ENCODE results near the gene LUC7L3.
A peak's percentile ranks its signal among the peaks of the same experiment; 100 is the strongest.

Gene LUC7L3

GRCh38 chr17:50771991-50772785 lies 52.8 kb downstream of the LUC7L3 start:
- no peaks in the 10 kb centered on the region for H3K9me3 Mint-ChIP-seq
- no peak overlapping the region for H3K4me3 Mint-ChIP-seq
- no peaks in the 10 kb centered on the region for H3K36me3 Mint-ChIP-seq (ENCODE audit: low read depth)
- no peaks in the 10 kb centered on the region for H3K27me3 Mint-ChIP-seq
- peaks cover 7% of the 10 kb centered on the region for H3K4me1 Mint-ChIP-seq (ENCODE audit: low read depth)
- no peak overlapping the region for H3K27ac Mint-ChIP-seq

- H3K27ac Mint-ChIP-seq = no peak overlapping the region
- no peaks in the 10 kb centered on the region for H3K27me3 Mint-ChIP-seq
- peaks cover 8% of the 10 kb centered on the region for H3K4me1 Mint-ChIP-seq (ENCODE audit: low read depth)
- H3K9me3 Mint-ChIP-seq = no peaks in the 10 kb centered on the region
- no peaks in the 10 kb centered on the region for H3K36me3 Mint-ChIP-seq (ENCODE audit: low read depth)
- no peak overlapping the region for H3K4me3 Mint-ChIP-seq
These were observed 54.9 kb downstream of the LUC7L3 start for GRCh38 chr17:50774225-50774803.

DNA sequence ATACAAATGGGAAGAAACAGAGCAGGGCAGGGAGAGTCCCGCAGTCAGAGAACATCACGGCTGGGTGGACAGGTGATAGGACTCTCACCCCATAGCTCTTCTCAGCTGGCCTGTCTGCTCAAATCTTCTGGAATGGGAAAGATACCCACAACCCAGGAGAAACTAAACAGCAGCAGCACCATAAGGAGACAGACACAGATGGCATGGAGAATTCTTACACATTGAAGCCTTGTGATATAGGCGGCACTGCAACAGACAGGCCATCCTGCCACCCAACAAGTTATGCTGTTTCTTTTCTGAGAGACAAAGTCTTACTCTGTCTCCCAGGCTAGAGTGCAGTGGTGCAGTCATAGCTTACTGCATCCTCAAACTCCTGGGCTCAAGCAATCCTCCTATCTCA lies 56.5 kb downstream of the LUC7L3 start:
- Mint-ChIP-seq H3K36me3 (ENCODE audit: low read depth) (no peaks in the 10 kb centered on the region), H3K27me3 (no peaks in the 10 kb centered on the region), H3K4me1 (ENCODE audit: low read depth) (peaks cover 19% of the 10 kb centered on the region)

GRCh38 chr17:50778471-50778870 lies 59.1 kb downstream of the LUC7L3 start:
- Mint-ChIP-seq H3K36me3 (ENCODE audit: low read depth) (no peaks in the 10 kb centered on the region), H3K27ac (no peak overlapping the region), H3K4me3 (no peak overlapping the region), H3K9me3 (no peaks in the 10 kb centered on the region), H3K4me1 (ENCODE audit: low read depth) (peaks cover 20% of the 10 kb centered on the region), H3K27me3 (peaks cover 4% of the 10 kb centered on the region)

More for the DNA sequence above, 56.5 kb downstream of the LUC7L3 start:
- Mint-ChIP-seq H3K27ac (no peak overlapping the region), H3K4me3 (no peak overlapping the region), H3K9me3 (no peaks in the 10 kb centered on the region)

DNA sequence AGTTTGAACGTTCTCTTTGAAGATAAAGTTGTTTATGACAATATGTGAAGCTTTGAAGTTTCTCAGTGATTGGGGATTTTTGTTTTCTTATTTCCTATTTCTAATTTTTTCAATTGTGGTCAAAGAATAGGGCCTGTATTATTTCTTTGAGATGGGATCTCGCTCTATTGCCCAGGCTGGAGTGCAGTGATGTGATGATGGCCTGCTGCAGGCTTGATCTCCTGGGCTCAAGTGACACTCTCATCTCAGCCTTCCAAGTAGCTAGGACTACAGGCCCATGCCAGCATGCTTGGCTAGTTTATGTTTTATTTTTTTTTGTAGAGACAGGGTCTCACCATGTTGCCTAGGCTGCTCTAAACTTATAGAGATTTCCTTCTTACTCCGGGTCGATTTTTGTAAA lies 59.6 kb downstream of the LUC7L3 start:
- H3K27me3 Mint-ChIP-seq = peaks cover 4% of the 10 kb centered on the region
- no peaks in the 10 kb centered on the region for H3K36me3 Mint-ChIP-seq (ENCODE audit: low read depth)
- H3K4me1 Mint-ChIP-seq (ENCODE audit: low read depth) = peaks cover 20% of the 10 kb centered on the region
- no peak overlapping the region for H3K27ac Mint-ChIP-seq
- no peaks in the 10 kb centered on the region for H3K9me3 Mint-ChIP-seq
- H3K4me3 Mint-ChIP-seq = no peak overlapping the region

DNA sequence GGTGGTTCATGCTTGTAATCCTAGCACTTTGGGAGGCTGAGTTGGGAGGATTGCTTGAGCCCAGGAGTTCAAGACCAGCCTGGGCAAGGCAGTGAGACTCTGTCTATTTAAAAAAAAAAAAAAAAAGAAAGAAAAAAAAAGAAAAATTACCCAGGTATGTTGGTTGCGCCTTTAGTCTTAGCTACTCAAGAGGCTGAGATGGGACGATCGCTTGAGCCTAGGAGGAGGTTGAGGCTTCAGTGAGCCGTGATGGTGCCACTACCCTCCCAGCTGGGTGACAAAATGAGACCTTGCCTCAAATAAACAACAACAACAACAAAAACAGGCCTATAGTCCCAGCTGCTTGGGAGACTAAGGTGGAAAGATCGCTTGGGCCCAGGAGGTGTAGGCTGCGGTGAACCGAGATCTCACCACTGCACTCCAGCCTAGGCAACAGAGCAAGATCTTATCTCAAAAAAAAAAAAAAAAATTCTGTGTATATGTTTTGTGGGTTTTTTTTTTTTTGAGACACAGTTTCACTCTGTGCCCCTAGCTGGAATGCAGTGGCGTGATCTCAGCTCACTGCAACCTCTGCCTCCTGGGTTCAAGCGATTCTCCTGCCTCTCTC lies 60.4 kb downstream of the LUC7L3 start:
- H3K4me3 Mint-ChIP-seq = no peak overlapping the region
- H3K36me3 Mint-ChIP-seq (ENCODE audit: low read depth) = no peaks in the 10 kb centered on the region
- H3K9me3 Mint-ChIP-seq = no peaks in the 10 kb centered on the region
- H3K4me1 Mint-ChIP-seq (ENCODE audit: low read depth) = peaks cover 20% of the 10 kb centered on the region
- H3K27ac Mint-ChIP-seq = no peak overlapping the region
- peaks cover 4% of the 10 kb centered on the region for H3K27me3 Mint-ChIP-seq

DNA sequence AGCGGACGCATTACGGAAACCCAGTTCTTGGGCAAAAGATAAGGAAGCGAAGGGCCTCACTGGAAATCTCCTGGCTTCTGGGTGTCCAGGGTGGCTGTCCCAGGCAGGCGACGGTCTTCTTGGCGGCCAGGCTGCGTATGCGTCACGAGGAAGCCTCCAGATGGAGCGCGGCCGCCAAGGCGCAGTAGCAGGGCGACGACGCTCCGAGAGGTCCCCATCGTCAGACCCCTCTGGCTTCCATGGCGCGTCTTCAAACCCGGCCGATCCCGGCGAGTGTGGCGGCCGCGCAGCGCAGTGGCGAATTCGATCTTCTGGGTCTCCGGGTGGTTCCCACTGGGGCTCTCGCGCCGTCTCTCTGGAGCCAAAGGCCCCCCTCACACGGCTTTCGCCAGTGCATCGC lies 61.8 kb downstream of the LUC7L3 start:
- H3K4me1 Mint-ChIP-seq (ENCODE audit: low read depth) = peaks cover 20% of the 10 kb centered on the region
- H3K4me3 Mint-ChIP-seq = peak overlapping the region; percentile 48
- H3K27me3 Mint-ChIP-seq = peaks cover 4% of the 10 kb centered on the region
- H3K9me3 Mint-ChIP-seq = no peaks in the 10 kb centered on the region
- H3K36me3 Mint-ChIP-seq (ENCODE audit: low read depth) = no peaks in the 10 kb centered on the region
- H3K27ac Mint-ChIP-seq = no peak overlapping the region

DNA sequence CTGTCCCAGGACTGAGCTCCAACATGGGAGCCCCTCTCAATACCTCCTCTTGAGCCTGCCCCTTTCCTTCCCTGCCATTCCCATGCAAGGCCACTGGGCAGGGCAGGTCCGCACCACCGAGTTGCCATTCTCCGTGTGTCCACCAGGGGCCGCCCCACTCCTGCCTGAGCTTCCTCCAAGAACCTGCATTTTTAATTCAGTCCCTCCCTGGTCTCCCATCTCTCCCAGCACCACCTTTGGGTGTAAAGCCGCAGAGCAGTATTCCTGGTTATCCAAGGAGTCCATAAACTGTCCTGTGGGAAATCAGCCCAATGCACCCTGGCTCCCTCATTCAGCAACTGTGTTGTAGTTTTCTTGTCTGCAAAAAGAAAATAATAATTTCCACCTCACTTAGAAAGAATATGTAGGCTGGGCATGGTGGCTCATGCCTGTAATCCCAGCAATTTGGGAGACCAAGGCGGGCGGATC lies 63.8 kb downstream of the LUC7L3 start:
- no peak overlapping the region for H3K27ac Mint-ChIP-seq
- no peak overlapping the region for H3K4me3 Mint-ChIP-seq
- no peaks in the 10 kb centered on the region for H3K9me3 Mint-ChIP-seq
- peaks cover 4% of the 10 kb centered on the region for H3K27me3 Mint-ChIP-seq
- no peaks in the 10 kb centered on the region for H3K36me3 Mint-ChIP-seq (ENCODE audit: low read depth)
- H3K4me1 Mint-ChIP-seq (ENCODE audit: low read depth) = peaks cover 20% of the 10 kb centered on the region

DNA sequence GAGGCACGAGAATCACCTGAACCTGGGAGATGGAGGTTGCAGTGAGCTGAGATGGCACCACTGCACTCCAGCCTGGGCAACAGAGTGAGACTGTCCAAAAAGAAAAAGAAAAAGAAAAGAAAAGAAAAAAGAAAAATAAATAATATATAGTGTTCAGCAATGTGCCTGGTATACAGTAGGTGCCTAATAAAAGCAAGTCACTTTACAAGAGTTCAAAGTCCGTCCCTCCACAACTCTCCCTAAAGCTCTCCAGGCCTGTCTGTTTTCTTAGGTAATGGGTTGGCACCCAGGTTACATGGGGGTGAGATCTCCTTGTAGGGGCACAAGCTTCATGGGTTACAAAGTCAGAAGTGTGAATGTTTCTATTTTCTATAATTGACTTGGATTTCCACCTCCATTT lies 64.5 kb downstream of the LUC7L3 start:
- H3K27me3 Mint-ChIP-seq = peaks cover 4% of the 10 kb centered on the region
- no peak overlapping the region for H3K27ac Mint-ChIP-seq
- no peaks in the 10 kb centered on the region for H3K9me3 Mint-ChIP-seq
- no peaks in the 10 kb centered on the region for H3K36me3 Mint-ChIP-seq (ENCODE audit: low read depth)
- H3K4me3 Mint-ChIP-seq = no peak overlapping the region
- H3K4me1 Mint-ChIP-seq (ENCODE audit: low read depth) = peaks cover 20% of the 10 kb centered on the region

- no peak overlapping the region for H3K27ac Mint-ChIP-seq
- H3K9me3 Mint-ChIP-seq = no peaks in the 10 kb centered on the region
- no peaks in the 10 kb centered on the region for H3K36me3 Mint-ChIP-seq (ENCODE audit: low read depth)
- peaks cover 4% of the 10 kb centered on the region for H3K27me3 Mint-ChIP-seq
- H3K4me3 Mint-ChIP-seq = no peak overlapping the region
- H3K4me1 Mint-ChIP-seq (ENCODE audit: low read depth) = peaks cover 11% of the 10 kb centered on the region
These were observed 65.7 kb downstream of the LUC7L3 start for GRCh38 chr17:50785126-50785525.

DNA sequence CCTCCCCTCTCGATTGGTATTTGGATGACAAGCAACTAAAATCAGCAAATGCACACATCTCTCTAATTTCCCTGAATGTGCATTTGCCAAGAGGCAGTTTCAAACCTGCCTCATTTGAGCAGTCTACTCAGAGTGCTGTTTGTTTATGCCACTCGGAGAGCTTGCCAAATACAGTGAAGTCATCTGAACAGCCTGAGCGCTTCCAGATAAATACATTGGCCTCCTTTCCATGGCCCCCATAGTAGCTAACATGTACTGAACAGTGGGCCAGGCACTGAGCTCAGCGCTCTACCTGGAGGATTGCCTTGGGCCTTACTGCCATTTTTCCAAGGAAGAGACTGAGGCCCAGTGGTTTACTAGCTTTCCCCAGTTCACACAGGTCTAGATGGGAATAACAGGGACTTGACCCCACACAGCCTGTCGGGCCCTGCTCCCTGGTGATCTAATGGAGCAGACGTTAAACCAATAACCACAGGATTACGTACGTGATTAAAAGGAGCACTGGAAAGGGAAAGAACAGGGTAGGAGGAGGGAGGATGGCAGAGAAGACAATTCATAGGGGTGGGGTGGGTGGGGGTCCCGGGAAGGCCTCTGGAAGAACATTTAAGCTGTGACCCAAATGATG lies 66.7 kb downstream of the LUC7L3 start:
- Mint-ChIP-seq H3K27ac (no peak overlapping the region), H3K4me3 (no peak overlapping the region), H3K9me3 (no peaks in the 10 kb centered on the region)

GRCh38 chr17:50787106-50787505 lies 67.7 kb downstream of the LUC7L3 start:
- no peak overlapping the region for H3K4me3 Mint-ChIP-seq
- peaks cover 5% of the 10 kb centered on the region for H3K4me1 Mint-ChIP-seq (ENCODE audit: low read depth)
- no peaks in the 10 kb centered on the region for H3K9me3 Mint-ChIP-seq
- H3K36me3 Mint-ChIP-seq (ENCODE audit: low read depth) = no peaks in the 10 kb centered on the region
- H3K27ac Mint-ChIP-seq = no peak overlapping the region
- H3K27me3 Mint-ChIP-seq = peaks cover 4% of the 10 kb centered on the region

More for the DNA sequence above, 66.7 kb downstream of the LUC7L3 start:
- Mint-ChIP-seq H3K36me3 (ENCODE audit: low read depth) (no peaks in the 10 kb centered on the region), H3K4me1 (ENCODE audit: low read depth) (peaks cover 8% of the 10 kb centered on the region), H3K27me3 (peaks cover 4% of the 10 kb centered on the region)

DNA sequence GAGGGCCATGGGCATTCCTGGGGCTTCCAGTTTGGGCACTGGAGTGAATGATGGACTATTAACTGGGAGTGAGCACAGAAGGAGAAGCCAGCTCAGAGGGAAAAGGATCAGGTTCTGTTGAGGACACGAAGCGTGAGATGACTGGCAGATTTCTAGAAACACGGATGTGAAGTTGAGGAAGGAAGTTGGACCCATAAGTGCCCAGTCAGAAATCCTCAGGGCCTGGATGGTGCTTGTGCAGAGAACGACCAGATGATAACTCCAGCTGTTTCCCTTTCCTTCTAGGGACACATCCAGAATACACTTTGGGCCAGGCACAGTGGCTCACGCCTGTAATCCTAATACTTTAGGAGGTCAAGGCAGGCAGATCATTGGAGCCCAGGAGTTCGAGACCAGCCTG lies 71.2 kb downstream of the LUC7L3 start:
- no peaks in the 10 kb centered on the region for H3K36me3 Mint-ChIP-seq (ENCODE audit: low read depth)
- H3K27me3 Mint-ChIP-seq = no peaks in the 10 kb centered on the region
- H3K27ac Mint-ChIP-seq = no peak overlapping the region
- no peaks in the 10 kb centered on the region for H3K4me1 Mint-ChIP-seq (ENCODE audit: low read depth)
- no peaks in the 10 kb centered on the region for H3K9me3 Mint-ChIP-seq
- no peak overlapping the region for H3K4me3 Mint-ChIP-seq

DNA sequence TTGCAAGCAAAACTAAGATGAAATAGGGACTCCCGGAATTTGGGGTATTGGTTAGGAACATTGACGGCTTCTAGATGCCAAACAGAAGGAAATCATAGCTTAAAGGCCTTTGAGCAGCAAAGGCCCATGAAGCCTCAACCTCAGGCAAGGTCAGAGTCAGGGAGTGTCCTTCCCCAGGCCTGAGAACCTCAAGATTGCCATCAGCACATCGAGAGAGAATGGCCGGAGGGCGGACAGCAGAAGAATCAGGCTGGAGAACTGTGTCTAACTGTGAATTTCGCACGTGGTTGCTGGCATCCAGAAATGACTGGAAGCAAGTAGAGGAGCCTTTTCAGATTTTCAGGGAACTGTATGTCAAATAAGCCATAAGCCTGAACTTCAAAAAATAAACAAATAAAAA lies 72.7 kb downstream of the LUC7L3 start:
- Mint-ChIP-seq H3K27ac (no peak overlapping the region), H3K36me3 (ENCODE audit: low read depth) (no peaks in the 10 kb centered on the region), H3K9me3 (no peaks in the 10 kb centered on the region), H3K27me3 (no peaks in the 10 kb centered on the region), H3K4me1 (ENCODE audit: low read depth) (no peaks in the 10 kb centered on the region), H3K4me3 (no peak overlapping the region)

GRCh38 chr17:50793007-50793406 lies 73.6 kb downstream of the LUC7L3 start:
- H3K27ac Mint-ChIP-seq = no peak overlapping the region
- no peaks in the 10 kb centered on the region for H3K9me3 Mint-ChIP-seq
- H3K4me1 Mint-ChIP-seq (ENCODE audit: low read depth) = no peaks in the 10 kb centered on the region
- H3K4me3 Mint-ChIP-seq = no peak overlapping the region
- no peaks in the 10 kb centered on the region for H3K27me3 Mint-ChIP-seq
- H3K36me3 Mint-ChIP-seq (ENCODE audit: low read depth) = no peaks in the 10 kb centered on the region

Data from stimulated activated naive CD8-positive, alpha-beta T cell treated with anti-CD3 and anti-CD28 coated beads, Interleukin-15, Interleukin-2, amounts not matched to agents 100 ng/mL and 50 ng/mL, for 24 hours (primary cell).